ENCODE data around the gene MRAP.

GRCh38 chr21:32281531-32281930 lies 17.1 kb upstream of the MRAP start:
- TF ChIP-seq POLR2A (IDR thresholded peaks at IDR 0.05; ENCODE audit: low read length), result no peak
- TF ChIP-seq GATA1 (IDR thresholded peaks at IDR 0.05; ENCODE audit: low read depth, low read length), result no peak
